AG08395 (cell line): ENCODE measurements around the gene MED13L.

Experiments used
- DNase-seq: peaks from one replicate; pipeline ENCODE4 v3.0.0; 2012; ENCODE audit warnings: mixed read lengths, low spot score

MED13L gene

DNA sequence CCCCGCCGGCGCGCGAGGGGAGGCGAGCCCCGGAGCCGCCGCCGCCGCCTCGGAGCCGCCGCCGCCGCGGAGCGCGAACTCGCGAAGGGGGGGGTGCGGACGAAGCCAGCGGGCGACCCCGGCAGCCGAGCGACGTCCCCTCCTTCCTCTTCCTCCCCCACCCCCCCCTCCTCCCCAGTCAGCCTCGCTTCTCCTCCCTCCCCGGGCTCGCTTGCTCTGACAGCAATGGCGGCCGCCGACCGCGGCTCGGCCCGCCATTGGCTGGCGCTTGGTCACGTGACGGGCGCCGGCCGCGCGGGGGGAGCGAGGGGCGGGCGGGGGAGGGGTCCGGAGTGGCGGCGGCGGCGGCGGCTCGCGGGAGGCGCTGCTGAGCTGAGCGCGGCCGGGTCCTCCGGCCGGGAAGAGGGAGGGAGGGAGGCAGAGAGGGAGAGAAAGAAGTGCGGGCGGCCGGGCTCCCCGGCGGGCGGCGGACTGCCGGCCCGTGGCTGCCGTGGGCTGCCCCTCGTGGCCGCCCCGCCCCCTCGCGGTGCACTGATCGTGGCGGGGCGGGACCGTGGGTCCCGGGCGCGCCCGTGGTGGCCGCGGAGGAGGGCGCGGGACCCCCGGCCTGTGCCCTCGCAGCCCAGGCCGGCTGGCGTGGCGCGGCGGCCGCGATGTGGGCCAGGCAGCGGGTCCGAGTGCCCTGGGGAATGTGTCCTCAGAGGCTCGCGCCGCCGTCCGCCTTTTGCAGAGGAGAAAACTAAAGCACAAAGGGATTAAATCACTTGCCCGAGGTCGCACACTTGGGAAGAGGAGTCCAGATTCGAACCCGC lies at the start of gene MED13L:
Gene MED13L, minus strand, starts transcription at position 227 of the 812 bp plus-strand sequence. CDS start 562 bp downstream, outside the sequence.
- peak; percentile 98 for DNase-seq

DNA sequence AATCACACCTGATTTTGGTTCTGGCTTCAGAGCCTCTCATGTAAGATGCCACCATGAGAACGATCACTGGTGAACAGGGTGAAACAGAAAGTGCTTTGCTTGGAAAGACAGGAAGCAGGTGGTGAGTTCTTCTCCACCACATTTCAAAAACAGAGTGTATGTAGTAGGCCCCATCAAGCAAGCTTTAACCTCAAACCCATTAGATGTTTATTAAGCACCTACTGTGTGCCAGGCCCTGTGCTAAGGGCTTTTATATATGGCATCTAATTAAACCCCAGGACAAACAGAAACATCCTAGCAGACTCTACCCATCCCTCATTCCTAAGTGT lies 47.8 kb upstream of the MED13L start:
- no peak for DNase-seq

DNA sequence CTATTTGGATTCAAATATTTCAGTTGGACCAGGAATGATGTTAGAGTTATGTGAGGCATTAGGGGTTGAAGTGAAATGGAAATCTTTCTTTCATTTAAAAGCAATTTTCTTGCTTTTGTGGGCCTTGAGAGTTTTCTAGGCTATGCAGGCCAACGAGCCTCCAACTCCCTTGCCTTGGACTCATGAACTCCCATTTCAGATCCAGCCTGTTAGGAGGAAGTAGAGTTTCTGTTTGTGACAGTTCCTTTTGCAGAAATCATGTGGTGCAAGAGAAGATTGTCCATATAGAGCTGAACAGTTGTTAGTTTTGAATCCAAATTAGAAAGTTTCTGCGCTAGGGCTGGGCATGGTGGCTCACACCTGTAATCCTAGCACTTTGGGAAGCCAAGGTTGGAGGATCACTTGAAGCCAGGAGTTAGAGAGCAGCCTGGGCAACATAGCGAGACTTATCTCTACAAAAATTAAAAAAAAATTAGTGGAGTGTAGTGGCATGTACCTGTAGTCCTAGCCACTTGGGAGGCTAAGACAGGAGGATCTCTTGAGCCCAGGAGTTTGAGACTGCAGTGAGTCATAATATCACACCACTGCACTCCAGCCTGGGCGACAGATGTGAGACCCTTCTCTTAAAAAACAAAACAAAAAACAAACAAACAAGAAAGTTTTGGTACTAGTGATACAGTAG lies 47.3 kb upstream of the MED13L start:
- no peak for DNase-seq

DNA sequence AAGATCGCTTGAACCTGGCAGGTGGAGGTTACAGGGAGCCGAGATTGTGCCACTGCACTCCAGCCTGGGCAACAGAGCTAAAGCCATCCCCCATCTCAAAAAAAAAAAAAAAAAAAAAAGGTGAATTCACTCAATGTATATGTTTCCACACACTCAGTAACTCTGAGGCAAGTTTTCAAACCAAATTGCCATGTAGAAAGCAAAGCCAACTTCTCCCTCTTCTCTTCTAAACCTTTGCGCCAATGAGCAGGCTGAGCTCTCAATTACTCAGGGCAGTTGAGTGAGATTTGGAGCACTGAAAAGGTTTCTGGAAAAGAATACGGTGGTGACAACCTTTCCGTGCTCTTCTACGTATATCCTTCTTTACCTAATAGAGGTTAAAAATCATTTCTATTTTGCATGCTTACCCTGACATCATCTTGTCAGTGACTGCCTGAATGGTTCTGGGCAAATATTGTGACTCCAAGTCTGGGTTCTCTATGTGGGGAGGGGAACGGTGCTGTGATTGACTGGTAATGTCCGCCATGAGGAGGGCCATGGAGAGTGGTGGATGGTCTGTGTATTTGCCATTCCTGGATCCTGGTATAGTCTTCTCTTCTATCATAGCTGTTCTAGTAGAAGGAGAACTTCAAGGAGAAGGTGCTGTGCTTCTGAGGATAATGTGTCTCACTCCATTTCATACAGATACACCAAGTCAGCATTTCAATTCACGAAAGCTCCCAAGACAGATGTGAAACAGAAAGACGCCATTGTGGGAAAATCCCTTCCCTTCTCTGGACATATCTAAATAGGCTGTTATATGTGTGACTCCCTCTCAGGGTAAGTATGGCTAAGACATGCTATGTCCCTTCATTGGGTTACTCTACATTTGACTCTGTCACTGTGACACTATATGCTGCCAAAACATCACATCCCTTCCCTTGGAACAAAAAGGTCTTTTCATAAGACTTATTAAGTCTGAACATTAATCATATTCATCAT lies 46.2 kb upstream of the MED13L start:
- no peak for DNase-seq

DNA sequence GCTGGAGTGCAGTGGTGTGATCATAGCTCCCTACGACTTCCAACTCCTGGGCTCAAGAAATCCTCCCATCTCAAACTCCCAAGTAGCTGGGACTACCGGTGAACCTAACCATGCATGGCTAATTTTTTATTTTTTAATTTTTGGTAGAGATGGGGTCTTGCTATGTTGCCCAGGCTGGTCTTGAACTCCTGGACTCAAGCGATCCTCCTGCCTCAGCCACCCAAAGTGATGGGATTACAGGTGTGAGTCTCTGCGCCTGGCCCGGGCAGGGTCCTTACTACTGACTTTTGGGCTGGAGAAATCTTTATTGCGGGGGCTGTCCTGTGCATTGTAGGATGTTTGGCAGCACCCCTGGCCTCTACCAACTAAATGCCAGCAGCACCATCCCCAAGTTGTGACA lies 44.4 kb upstream of the MED13L start:
- no peak for DNase-seq

DNA sequence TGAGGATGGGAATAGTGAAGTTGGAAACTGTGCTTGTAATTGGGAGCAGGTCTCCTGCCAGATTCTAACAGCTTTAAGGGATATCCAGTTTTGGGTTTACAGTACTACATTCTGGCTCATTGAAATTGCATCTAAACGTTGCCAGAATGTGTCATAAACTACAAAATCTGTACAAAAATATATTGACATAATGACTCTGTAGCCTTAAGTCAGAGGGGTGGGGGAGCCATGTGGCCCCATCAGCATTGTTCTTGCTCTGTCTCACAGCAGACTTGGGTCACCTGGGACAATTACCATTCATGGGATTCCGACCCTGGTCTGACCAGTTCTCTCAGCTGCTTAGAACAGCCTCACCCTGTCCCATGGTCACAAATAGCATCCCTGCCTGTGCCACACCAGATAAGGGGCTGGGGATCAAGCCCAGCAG lies 43.3 kb upstream of the MED13L start:
- DNase-seq = peak; percentile 12

DNA sequence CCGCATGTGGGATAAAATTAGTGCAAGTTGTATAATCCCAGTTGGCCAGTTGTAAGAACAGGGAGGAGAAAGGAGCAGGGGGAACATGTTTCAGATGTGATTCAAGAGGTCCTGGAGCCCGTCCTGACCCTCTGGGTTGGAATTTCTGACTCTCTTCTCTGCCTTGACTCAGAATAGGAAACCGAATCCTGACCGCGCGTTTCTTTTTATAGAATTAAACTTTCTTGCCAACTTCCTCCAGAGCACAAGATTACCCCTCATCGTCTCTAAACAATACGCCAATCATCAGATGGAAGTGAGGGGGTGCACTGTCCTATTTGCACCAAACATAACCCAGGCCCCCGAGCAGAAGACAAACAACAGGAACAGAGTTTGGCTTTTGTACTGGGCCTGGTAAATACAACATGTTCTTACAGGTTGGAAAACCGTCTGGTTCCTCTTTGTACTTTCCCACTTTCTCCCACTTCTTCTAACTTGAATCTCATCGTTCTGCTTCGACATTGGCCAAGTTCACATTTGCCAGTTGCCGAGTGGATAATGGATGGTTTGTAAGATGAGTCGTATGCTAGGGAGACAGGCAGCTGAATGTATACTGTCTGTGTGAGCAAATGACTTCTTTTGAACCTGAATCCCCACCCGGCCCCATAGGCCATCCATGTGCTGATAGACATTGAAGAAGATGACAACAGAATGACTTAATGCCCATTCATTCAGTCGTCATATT lies 42.6 kb upstream of the MED13L start:
- peak; percentile 93 for DNase-seq

DNA sequence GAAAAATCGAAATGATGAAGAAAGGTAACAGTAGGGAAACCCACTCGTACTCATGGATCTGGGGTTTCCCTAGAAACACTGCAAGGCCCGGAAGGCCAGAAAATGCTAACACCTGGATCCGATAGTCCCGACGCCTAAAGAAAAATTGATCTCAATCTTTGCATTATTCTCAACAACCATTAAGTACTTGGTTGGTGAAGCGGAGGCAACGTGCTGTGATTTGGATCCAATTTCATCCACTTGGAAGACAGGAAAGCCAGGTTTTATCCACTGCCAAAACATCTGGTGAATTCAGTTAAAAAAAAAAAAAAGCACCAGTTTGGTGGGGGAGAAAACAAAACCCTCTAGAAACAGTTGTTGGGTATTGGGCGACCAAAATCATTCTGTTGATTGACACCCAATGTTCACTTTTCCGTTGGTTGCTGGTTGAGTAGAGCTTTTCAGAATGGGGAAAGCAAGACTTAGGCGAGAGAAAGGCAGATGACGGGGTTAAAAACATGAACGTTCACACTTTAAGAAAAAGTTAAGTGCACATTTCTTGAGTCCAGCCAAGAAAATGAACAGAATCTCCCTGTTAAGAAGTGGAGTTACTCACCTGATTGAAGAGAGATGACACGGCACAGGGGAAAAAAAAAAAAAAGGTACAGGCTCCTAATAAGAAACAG lies 41.9 kb upstream of the MED13L start:
- DNase-seq = peak; percentile 24

DNA sequence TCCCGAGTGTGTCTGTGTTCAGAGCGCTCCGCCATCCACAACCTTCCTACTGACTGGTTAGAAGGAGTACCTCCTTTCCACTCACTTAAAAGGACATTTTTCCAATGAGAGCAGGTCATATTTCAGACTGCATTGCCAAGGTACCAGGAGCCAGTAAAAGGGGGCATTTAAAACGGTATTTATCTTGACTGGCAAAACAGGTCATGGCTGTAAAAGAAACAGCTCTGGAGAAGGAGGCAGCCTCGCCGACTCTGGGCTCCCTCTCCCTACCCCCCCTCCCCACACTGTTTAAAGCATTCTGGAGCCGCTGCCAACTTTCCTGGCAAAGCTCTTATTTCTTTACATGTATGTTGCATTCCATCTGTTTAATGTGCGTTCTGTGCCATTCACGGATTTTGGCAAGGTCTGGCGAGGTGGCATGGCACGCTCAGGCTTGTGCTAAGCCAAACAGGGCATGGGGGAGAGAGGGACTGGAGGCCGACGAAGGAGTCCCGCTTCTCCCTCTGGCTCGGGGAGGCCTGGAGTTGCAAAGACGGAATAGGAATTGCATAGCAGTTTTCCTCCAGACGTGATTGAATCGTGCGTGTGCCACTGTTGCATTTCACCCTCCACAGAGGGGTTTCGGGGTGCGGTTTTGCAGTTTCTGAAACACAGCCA lies 41.2 kb upstream of the MED13L start:
- DNase-seq = no peak

DNA sequence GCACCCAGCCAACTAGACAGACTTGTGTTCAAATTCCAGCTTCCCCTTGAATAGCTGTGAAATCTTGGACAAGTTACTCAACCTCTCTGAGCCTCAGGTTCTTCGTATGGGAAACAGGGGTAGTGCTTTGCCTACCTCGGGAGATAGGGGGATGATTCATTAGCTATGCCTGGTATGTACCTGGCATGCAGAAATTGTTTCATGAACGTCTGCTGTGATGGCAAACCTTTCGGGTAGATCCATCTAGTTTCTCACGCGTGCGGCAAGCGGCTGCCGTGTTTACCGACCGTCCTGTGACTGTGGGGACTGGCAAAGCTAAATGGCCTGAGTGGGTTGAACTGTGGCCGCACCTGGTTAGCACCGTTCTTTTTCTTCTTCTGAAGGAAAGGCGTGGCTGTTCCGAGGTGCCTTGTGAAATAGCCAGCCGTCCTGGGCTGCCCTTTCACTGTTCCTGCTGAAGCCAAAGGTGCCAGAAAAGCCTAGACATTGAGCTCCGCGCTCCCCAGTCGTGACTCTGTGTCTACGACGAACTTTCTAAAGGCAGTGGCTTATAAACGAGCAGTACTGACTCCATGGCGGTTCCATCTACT lies 40.6 kb upstream of the MED13L start:
- DNase-seq = no peak

DNA sequence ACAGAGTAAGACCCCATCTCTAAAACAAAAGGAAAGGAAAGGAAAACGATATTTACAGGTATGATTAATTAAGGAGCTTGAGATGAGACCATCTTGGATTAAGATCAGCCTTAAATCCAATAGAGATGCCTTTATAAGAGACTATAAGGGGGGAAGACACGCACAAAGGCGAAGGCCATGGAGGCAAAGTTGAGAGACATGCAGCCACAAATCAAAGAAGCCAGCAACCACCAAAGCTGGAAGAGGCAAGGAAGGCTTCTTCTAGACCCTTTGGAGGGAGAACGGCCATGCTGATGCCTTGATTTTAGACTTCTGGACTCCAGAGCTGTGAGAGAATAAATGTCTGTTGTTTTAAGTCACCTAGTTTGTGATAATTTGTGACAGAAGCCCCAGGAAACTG lies 39.6 kb upstream of the MED13L start:
- no peak for DNase-seq

DNA sequence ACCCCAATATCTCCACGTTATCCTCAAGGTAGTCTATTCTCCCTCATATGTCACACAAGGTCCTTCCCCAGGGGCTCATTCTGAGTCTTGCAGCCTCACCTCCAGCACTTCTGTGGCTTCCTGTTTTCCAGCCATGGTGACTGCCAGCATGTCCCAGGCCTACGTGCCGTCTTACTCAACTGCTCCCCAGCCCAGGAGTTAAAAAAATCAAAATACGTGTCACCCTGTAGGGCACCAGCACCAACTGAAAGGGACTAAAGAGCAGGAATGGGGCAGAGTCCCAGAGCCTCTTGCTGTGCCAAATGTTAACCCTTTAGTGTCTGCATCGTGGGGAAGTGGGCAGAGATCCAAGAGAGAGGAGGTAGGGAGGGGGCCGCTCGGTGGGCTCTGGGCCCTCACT lies 37.0 kb upstream of the MED13L start:
- no peak for DNase-seq

DNA sequence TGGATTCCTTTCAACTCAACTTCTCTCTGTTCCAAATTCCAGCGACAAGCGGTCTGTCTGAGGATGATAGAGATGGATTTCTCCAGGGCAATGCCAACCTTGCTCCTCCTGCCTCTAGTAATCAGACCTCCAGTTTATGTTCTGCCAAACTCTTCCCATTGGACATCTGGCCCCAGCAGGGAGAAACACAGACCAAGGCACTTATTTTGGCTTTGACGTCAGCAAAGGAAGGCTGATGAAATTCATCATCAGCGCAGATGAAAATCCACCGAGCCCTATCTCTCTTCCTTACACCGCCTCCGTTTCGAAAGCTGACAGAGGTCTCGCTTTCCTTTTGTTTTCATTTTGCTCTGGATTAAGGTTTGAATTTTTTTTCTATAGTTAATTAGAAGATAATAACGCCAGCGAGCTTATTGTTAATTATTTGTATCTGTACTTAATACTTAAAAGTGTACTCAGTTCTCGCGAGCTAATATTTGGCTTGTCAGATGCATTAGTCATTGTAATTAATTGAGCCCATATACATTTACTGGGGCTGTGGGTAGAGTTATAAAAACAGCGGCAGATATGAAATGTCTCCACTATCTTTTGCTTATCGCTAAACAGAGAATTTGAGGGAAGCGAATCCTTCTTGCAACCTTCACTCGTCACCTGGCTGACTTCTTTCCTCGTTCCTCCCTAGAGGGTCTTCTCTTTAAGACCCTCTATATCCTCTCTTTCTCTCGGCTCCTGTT lies 35.9 kb upstream of the MED13L start:
- no peak for DNase-seq

DNA sequence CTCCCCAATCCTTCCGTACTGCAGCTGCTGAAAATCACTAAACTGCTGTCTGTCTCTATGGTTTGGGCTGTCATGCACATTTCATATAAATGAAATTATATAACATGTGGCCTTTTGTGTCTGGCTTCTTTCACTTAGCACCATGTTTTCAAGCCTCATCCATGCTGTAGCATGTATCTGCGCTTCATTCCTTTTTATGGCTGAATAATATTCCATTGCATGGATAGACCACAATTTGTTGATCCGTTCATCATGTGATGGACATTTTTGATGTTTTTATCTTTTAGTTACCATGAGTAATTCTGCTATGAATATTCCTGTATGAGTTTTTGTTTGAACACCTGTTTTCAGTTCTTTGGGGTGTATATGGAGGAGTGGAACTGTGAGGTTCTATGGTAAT lies 32.6 kb upstream of the MED13L start:
- no peak for DNase-seq

DNA sequence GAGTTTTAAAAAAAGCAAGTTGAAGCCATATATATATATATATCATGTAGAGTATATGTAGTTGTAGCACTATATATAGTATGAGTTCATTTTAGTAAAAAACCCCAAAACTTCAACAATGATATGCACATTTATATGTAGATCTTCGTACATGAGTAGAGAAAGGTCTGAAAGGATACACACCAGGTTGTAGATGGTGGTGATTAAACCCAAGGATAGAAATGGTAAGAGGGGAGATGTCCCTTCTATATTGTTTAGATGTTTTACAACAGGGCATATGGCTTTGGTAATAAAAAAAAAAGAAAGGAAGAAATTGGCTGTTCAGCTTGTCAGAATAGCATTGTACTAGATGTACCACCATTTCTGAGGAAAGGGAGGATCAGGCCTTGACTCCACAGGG lies 31.9 kb upstream of the MED13L start:
- DNase-seq = no peak

DNA sequence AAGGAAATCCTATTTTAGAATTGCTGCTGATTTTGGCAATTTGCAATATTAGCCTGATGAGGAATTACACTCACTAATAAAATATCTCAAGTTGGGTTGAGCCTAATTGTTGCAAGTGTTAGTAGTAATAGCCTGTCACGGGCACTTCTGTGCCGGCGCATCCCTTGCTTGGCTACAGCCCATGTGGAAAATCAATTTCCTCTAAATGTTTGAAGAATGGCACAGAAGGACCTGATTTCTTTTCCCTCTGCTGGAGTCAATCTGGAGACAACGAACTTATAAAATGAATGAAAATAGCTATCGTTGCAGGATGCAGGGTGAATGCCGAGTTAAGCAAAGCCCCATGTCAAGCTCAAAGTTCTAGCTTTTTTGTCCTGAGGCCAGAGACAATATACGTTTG lies 31.2 kb upstream of the MED13L start:
- no peak for DNase-seq

DNA sequence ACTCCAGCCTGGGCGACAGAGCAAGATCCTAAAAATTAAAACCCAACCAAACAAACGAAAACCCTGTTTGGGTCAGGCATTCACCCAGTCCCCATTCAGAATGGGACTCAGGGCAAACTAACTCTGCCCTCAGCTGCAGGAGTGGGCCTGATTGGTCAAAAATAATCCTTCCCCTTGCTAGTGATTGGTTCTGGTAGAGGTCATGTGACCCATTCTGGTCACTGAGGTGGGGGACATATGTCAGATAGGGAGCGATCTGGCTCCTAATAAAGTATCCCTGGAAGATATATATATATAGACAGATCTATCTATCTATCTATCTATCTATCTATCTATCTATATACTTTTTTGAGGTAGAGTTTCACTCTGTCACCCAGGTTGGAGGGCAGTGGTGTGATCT lies 29.5 kb upstream of the MED13L start:
- no peak for DNase-seq

DNA sequence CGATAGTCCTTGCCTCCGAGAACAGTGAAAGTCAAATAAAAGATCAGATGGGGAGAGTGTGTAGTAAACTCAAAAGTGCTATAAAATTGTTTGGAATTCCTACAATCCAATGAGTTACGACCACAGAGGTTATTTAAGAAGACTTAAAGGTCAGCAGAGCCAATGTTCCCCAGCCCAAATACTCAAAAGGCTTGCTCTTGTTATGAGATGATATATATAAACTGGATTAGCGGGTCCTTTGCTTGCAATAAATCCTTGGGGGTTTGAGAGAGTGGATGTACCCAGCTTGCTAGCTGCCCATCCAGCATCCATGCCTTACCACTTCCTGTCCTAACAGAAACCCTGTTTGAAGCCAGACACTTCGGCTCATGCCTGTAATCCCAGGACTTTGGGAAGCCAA lies 29.0 kb upstream of the MED13L start:
- no peak for DNase-seq

DNA sequence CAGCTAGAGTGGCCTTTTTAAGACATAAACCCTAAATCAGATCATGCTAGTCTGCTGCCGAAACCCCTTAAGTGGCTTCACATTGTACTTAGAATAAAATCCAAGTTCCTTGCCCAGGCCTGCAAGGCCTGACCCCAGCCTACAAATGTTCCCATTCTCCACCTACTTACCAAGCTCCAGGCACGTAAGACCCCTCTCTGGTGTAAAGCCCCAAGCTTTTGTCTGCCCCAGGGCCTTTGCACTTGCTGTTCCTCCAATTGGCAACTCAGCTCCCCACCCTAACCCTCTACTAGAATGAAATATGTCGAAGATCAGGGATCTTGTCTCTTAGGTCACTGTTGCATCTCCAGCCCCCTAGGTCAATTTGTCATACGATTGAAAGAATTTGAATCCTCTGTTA lies 27.1 kb upstream of the MED13L start:
- DNase-seq = no peak

DNA sequence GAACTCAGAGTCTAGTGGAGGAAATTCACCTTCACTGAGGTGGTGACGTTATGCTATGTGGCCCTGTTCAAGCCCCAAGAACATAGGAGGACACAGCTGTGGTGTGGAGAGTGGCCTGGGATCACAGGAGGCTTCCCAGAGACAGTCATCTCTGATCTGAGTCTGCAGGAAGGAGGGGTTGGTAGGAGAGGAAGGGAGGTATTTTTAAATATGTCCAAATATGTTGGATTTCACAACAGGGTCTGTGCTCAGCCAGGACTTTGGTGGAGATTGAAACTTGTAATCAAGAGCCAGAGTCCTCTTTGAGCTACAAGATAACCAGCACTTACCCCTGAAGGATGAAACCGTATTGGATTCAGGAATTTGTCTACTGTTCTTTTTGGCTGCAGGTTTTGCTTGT lies 26.4 kb upstream of the MED13L start:
- peak; percentile 71 for DNase-seq
